ENCODE results near the gene RAB35.

Gene RAB35

GRCh38 chr12:120110550-120111501 is 5.7 kb downstream of the RAB35 start:
- H3K4me3 ChIP-seq (ENCODE audit: low read depth, low read length) = no peak overlapping the region
- no peak for DNase-seq (ENCODE audit: low read depth)

- no peak overlapping the region for H3K4me3 ChIP-seq (ENCODE audit: low read depth, low read length)
- no peak for DNase-seq (ENCODE audit: low read depth)
Measured at GRCh38 chr12:120109570-120110267, 6.8 kb downstream of the RAB35 start.

- no peak overlapping the region for H3K4me3 ChIP-seq (ENCODE audit: low read depth, low read length)
- no peak for DNase-seq (ENCODE audit: low read depth)
Measured at GRCh38 chr12:120106151-120106550, 10.4 kb downstream of the RAB35 start.

DNA sequence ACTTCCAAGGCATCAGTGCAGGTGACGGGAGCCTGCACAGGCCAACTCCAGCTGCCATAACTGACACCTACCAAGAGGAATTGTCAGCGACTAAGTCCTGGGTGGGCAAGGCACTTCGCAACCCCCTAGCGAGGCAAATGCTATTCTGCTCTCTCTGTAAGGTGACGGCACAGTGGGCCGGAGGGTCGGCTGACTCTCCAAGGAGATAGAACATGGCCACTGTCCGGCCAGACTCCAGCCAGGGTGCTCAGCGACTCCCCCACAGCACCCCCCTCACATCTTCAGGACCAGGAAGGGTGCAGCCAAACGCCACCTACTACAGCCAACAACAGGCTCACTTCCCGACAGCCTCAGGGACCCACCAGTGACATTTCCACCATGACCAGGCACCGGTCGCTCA is 13.2 kb downstream of the RAB35 start:
- DNase-seq (ENCODE audit: low read depth) = no peak
- H3K4me3 ChIP-seq (ENCODE audit: low read depth, low read length) = no peak overlapping the region

DNA sequence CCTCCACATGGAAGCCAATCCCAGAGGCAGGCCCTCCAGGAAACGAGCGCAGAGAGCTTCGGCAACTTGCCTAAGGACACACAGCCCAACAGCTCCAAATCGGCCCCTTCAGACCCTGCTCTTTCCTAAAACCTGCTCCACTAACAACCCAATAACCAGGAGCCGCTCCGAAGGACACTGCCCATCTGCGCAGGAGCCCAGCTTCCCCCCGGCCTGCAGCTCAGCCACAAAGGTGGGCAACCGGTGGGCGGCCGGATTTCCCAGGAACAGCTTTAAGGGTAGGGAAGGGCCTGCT is 13.6 kb downstream of the RAB35 start:
- no peak overlapping the region for H3K4me3 ChIP-seq (ENCODE audit: low read depth, low read length)

DNA sequence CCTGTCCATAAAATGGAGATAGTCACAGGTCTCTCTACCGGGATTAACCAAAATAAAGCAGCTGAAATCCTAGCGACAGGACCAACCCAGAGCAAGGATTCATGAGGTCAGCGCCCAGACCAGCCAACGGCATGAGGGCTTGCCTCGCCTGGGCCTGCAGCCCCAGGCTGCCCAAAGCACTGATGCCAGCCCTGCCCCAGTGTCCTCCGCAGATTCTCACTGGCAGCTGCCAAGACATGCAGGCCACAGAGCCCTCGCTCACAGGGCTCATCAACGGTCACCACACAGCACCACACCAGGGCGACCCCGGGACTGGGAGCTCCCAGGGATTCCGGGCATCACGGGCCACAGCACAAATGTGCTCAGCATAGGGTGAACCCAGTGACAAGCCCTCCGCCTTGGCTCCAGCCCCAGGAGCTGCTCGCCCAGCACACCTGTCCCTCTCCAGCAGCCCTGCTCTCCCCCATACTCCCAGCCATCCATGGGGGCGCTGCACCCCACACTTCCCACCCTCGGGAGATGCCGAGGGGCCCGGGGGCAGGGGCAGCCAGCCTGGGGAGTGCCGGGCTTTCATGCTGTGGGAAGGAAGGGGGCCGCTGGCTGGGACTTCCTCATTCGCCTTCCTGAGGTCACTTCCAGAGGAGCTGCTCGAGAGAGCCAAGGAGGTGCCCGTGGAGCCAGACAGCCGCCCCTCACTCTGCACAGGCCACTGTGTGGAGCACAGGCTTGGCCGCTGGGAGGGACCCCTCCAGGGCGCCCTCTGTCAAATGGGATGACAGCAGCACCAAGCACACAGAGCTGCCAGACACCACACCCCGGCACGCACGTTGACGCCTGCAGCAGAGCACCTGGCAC is 14.1 kb downstream of the RAB35 start:
- H3K4me3 ChIP-seq (ENCODE audit: low read depth, low read length) = no peak overlapping the region
- no peak for DNase-seq (ENCODE audit: low read depth)

More for the DNA sequence above, 13.6 kb downstream of the RAB35 start:
- no peak for DNase-seq (ENCODE audit: low read depth)

GRCh38 chr12:120101617-120102016 is 14.9 kb downstream of the RAB35 start:
- no peak overlapping the region for H3K4me3 ChIP-seq (ENCODE audit: low read depth, low read length)
- DNase-seq (ENCODE audit: low read depth) = no peak

GRCh38 chr12:120101182-120101581 is 15.4 kb downstream of the RAB35 start:
- H3K4me3 ChIP-seq (ENCODE audit: low read depth, low read length) = no peak overlapping the region

DNA sequence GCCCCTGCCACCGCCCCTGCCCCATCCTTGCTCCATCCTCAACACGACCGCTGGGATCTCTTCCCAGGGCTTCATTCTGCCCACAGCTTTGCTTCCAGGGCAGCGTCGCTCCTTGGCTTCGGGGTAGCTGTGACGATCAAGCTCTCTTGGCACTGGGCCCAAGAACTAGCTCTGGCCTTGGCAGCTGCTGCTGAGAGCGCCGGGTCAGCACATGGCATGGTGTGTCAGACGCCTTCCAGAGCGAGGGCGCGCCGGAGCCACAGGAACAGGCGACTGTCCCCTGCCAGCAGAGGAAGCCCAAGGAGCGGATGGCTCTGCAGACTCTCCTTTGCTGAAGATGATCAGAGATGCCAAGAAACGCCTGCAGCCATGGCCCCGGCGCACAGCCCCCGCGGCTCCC is 15.9 kb downstream of the RAB35 start:
- H3K4me3 ChIP-seq (ENCODE audit: low read depth, low read length) = no peak overlapping the region
- no peak for DNase-seq (ENCODE audit: low read depth)

More at GRCh38 chr12:120101182-120101581, 15.4 kb downstream of the RAB35 start:
- DNase-seq (ENCODE audit: low read depth) = no peak

GRCh38 chr12:120099738-120100137 is 16.8 kb downstream of the RAB35 start:
- no peak overlapping the region for H3K4me3 ChIP-seq (ENCODE audit: low read depth, low read length)

GRCh38 chr12:120098756-120099470 is 17.6 kb downstream of the RAB35 start:
- no peak overlapping the region for H3K4me3 ChIP-seq (ENCODE audit: low read depth, low read length)
- no peak for DNase-seq (ENCODE audit: low read depth)

More at GRCh38 chr12:120099738-120100137, 16.8 kb downstream of the RAB35 start:
- DNase-seq (ENCODE audit: low read depth) = no peak

- no peak overlapping the region for H3K4me3 ChIP-seq (ENCODE audit: low read depth, low read length)
Measured at GRCh38 chr12:120096671-120097202, 19.8 kb downstream of the RAB35 start.

GRCh38 chr12:120095736-120096135 is 20.8 kb downstream of the RAB35 start:
- H3K4me3 ChIP-seq (ENCODE audit: low read depth, low read length) = no peak overlapping the region
- DNase-seq (ENCODE audit: low read depth) = no peak

More at GRCh38 chr12:120096671-120097202, 19.8 kb downstream of the RAB35 start:
- no peak for DNase-seq (ENCODE audit: low read depth)

GRCh38 chr12:120095331-120095730 is 21.2 kb downstream of the RAB35 start:
- no peak for DNase-seq (ENCODE audit: low read depth)
- H3K4me3 ChIP-seq (ENCODE audit: low read depth, low read length) = no peak overlapping the region

DNA sequence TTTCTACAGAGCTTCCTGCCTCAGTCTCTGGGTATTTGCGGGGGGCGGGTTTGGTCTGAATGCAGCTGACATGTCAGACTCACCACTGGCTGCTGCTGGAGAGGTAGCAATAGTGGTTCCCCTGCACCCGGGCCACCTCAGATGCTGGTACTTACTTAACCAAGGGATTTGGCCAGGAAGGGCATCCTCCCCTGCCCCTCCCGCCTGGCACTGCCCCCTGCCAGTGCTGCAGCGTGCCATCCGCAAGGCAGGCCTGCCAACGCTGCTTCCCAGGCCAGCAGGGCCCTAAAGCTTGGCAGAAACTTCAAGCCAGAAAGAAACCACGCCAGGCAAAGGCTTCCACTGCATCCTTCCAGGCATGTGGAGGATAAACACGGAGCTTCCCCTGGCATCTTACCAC is 22.1 kb downstream of the RAB35 start:
- H3K4me3 ChIP-seq (ENCODE audit: low read depth, low read length) = no peak overlapping the region
- no peak for DNase-seq (ENCODE audit: low read depth)

DNA sequence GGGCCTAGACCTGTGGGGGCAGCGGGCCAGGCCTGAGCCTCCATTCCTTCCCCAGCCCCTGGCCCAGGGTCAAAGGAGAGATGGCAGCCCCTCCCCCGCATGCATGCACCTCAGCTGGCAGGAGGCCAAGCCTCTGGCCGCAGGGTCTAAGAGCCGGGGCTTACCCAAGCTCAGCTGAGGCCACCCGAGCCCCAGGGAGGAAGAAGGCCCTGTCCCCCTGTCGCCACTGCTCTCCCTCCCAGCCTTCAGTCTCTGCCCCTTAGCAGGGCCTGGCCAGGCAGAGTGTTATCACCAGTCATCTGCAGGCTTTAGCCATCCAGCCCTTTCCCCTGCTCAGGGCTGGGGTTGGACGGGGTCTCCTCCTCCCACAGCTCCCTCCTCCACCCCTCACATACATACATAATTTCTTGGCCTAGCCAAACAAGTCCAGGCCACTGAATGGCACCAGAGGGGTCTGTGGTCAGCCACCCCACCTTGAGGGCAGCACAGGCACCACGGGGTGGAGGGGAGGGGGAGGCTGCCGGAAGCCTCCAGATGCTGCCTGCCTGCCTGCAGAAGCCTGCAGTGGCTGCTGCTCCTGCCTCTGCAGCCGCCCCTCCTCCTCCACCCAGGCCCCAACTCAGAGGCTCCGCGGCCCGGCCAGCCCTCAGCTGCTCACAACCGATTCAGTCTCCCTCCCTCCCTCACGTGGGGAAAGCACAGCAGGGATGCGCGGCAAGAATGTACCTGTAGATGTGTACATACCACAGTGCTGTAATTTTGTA is 22.8 kb downstream of the RAB35 start:
- H3K4me3 ChIP-seq (ENCODE audit: low read depth, low read length) = no peak overlapping the region
- no peak for DNase-seq (ENCODE audit: low read depth)

DNA sequence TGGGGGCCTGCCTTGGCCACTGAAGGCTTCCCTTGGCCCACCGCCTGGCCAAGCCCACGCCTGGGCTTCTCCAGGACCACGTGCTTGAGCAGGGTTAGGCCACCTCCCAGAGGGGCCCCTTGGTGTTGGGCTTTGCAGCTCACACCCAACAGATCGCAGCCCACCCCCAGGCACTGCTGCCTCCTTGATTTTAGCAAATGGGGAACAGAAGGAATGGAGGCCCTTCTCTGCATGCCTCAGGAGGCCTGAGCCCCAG is 23.3 kb downstream of the RAB35 start:
- no peak for DNase-seq (ENCODE audit: low read depth)
- H3K4me3 ChIP-seq (ENCODE audit: low read depth, low read length) = no peak overlapping the region

- no peak overlapping the region for H3K4me3 ChIP-seq (ENCODE audit: low read depth, low read length)
- DNase-seq (ENCODE audit: low read depth) = no peak
Measured at GRCh38 chr12:120092551-120093335, 23.8 kb downstream of the RAB35 start.
